Endothelial cell of umbilical vein (primary cell): ENCODE results near the gene FHIT. TPM values are rescaled to one million over a fixed set of nuclear protein-coding genes. Genes with fewer than 3 reads are reported as not detected.

Experiments used
- BruUV-seq: library from RNA; stranded (reverse); fragments of 400-500 nt; replicated peaks from 2 replicates; lab custom pipeline; 2021; lab: Mats Ljungman, UMichigan
- CTCF ChIA-PET: fragments of 300-600, 350-600 bp; sonication (Branson Sonifier 250); formaldehyde crosslinking; loops from one replicate; lab custom pipeline; 2021; ENCODE audit warnings: antibody characterized with exemption, inconsistent platforms; lab: Charles Lee
- POLR2A ChIA-PET: fragments of 300-600, 350-600 bp; sonication (Branson Sonifier 250); formaldehyde crosslinking; loops from one replicate; lab custom pipeline; 2021; ENCODE audit warnings: antibody characterized with exemption, inconsistent platforms; lab: Charles Lee
- DNase-seq: peaks from one replicate; pipeline ENCODE4 v3.0.0-alpha.2; 2011; ENCODE audit warnings: low read depth, low spot score
- FAIRE-seq: peaks from 2 replicates; lab custom pipeline; 2011; peaks lifted over from hg19 to GRCh38; lab: Jason Lieb, UNC
- H2AFZ ChIP-seq: 2 replicates; pipeline ENCODE4 v1.6.0; 2012; ENCODE audit warnings: low read depth, low read length, control low read depth, inconsistent platforms
- H3K27ac ChIP-seq: 2 replicates; pipeline ENCODE4 v1.5.1; 2011; ENCODE audit warnings: low read depth, mild to moderate bottlenecking, control low read depth, low read length, moderate library complexity; ENCODE audit not compliant: insufficient read depth
- H3K27me3 ChIP-seq, 2 experiments: 2 replicates each; pipeline versions ENCODE4 v1.6.0 to v1.6.1; 2011; ENCODE audit warnings: low read length in 2 of 2, mixed read lengths in 1 of 2; ENCODE audit not compliant: control insufficient read depth in 2 of 2, insufficient read depth in 2 of 2
- H3K36me3 ChIP-seq, 2 experiments: 2 replicates in 1 of 2; 3 replicates in 1 of 2; pipeline ENCODE4 v1.5.1; 2011; ENCODE audit warnings: low read length in 2 of 2, mild to moderate bottlenecking in 1 of 2, moderate library complexity in 1 of 2; ENCODE audit not compliant: control insufficient read depth in 2 of 2, insufficient read depth in 2 of 2; ENCODE audit errors: extremely low read depth in 1 of 2
- H3K4me1 ChIP-seq: 3 replicates; pipeline ENCODE4 v1.5.1; 2011; ENCODE audit warnings: mild to moderate bottlenecking, low read length; ENCODE audit not compliant: control insufficient read depth, insufficient read depth; ENCODE audit errors: extremely low read depth
- H3K4me2 ChIP-seq: 2 replicates; pipeline ENCODE4 v1.6.1; 2011; ENCODE audit warnings: low read length, control low read depth, mixed read lengths; ENCODE audit not compliant: insufficient read depth
- H3K4me3 ChIP-seq, 3 experiments: fragments of 200-600 bp in 1 of 3; sonication (generic), shearing (Covaris generic) in 1 of 3; replicated peaks in 1 of 3; 2 replicates each; pipeline ENCODE4 v1.5.1; 2011 to 2016; ENCODE audit warnings: control low read depth in 3 of 3, low read length in 3 of 3, mild to moderate bottlenecking in 2 of 3, inconsistent platforms in 1 of 3, low read depth in 1 of 3, moderate library complexity in 1 of 3; ENCODE audit not compliant: insufficient read depth in 1 of 3
- H3K79me2 ChIP-seq: 2 replicates; pipeline ENCODE4 v1.6.0; 2012; ENCODE audit warnings: low read length, inconsistent platforms; ENCODE audit not compliant: control insufficient read depth, insufficient read depth
- H3K9ac ChIP-seq: replicated peaks from 2 replicates; pipeline ENCODE3; 2011; ENCODE audit warnings: low read length, control low read depth; ENCODE audit not compliant: insufficient read depth; ENCODE audit errors: extremely low read depth
- H3K9me1 ChIP-seq: replicated peaks from 3 replicates; pipeline ENCODE4 v1.6.0; 2011; ENCODE audit warnings: mild to moderate bottlenecking, low read length; ENCODE audit not compliant: control insufficient read depth, insufficient read depth; ENCODE audit errors: extremely low read depth
- H3K9me3 ChIP-seq: replicated peaks from 2 replicates; pipeline ENCODE4 v1.5.1; 2012; ENCODE audit warnings: low read length, inconsistent platforms; ENCODE audit not compliant: control insufficient read depth, insufficient read depth
- H4K20me1 ChIP-seq: replicated peaks from 2 replicates; pipeline ENCODE3; 2011; ENCODE audit warnings: mild to moderate bottlenecking, low read length; ENCODE audit not compliant: control insufficient read depth, insufficient read depth; ENCODE audit errors: extremely low read depth
- EZH2 ChIP-seq: IDR thresholded peaks from 2 replicates; pipeline ENCODE4 v1.6.1; 2012; ENCODE audit warnings: borderline replicate concordance, low read depth, mild to moderate bottlenecking, moderate library complexity, low read length, inconsistent platforms; ENCODE audit not compliant: severe bottlenecking
- FOS ChIP-seq: IDR thresholded peaks from 2 replicates; pipeline ENCODE4 v1.6.1; 2011; ENCODE audit warnings: mild to moderate bottlenecking, low read length, moderate library complexity, borderline replicate concordance; ENCODE audit not compliant: insufficient read depth
- GATA2 ChIP-seq: IDR thresholded peaks from 2 replicates; pipeline ENCODE4 v1.7.0; 2011; ENCODE audit warnings: low read depth, mild to moderate bottlenecking, moderate library complexity, mixed read lengths, low read length; ENCODE audit not compliant: insufficient read length, insufficient read depth
- JUN ChIP-seq: IDR thresholded peaks from 2 replicates; pipeline ENCODE4 v1.6.1; 2011; ENCODE audit warnings: borderline replicate concordance, low read depth; ENCODE audit not compliant: insufficient read length, insufficient read depth
- MAX ChIP-seq: IDR thresholded peaks from 2 replicates; pipeline ENCODE4 v1.6.1; 2011; ENCODE audit not compliant: insufficient read depth, insufficient read length
- MYC ChIP-seq: IDR thresholded peaks from one replicate; pipeline ENCODE4 v1.6.1; 2011; ENCODE audit warnings: mild to moderate bottlenecking, low read depth, low read length
- POLR2A ChIP-seq: IDR thresholded peaks from 2 replicates; pipeline ENCODE4 v1.6.1; 2012; ENCODE audit warnings: low read depth, mild to moderate bottlenecking, control low read depth, low read length
- POLR2AphosphoS5 ChIP-seq: IDR thresholded peaks from 2 replicates; pipeline ENCODE4 v1.6.1; 2012; ENCODE audit warnings: low read depth, mild to moderate bottlenecking, control low read depth, low read length, moderate library complexity; ENCODE audit not compliant: insufficient read depth
- dilution Hi-C: fragments of 300-500 bp; cut with MboI; formaldehyde crosslinking; loops from one replicate; pipeline ENCODE4 v1.15.0; 2019; ENCODE audit warnings: low sequenced_read_pairs; ENCODE audit not compliant: extremely low pct_ligation_motif_present
- intact Hi-C: fragments of 100-400 bp; cut with micrococcal nuclease; formaldehyde crosslinking; loops from one replicate; pipeline ENCODE4 v1.10.0; 2022
- polyA plus RNA-seq, 4 experiments: library from polyadenylated mRNA; depleted of rRNA in 3 of 4; stranded (reverse) in 3 of 4; unstranded in 1 of 4; fragments of >200 nt; gene quantifications; 2 replicates each; pipeline versions ENCODE4 v1.2.1 to v1.2.3, GENCODE V29; 2011 to 2012; ENCODE audit warnings: missing spikeins in 1 of 4
- total RNA-seq: library from RNA; stranded (reverse); gene quantifications from 2 replicates; pipeline ENCODE4 v1.2.3, GENCODE V29; 2021
- TF ChIP-seq, protein P1 (sequence below), 2 donors: IDR thresholded peaks; 1 replicate in 1 of 2; 2 replicates in 1 of 2; pipeline ENCODE4 v1.5.1; 2011; ENCODE audit warnings: low read length in 2 of 2, mild to moderate bottlenecking in 2 of 2, moderate library complexity in 2 of 2, control low read depth in 1 of 2, inconsistent platforms in 1 of 2, low read depth in 1 of 2; ENCODE audit not compliant: insufficient read depth in 1 of 2; ENCODE audit errors: extremely low read depth in 1 of 2

The FHIT gene
- total and polyA plus RNA-seq, 2 donors (not counting 3 experiments of a cell fraction or from before 2014, with no cell fraction given) = 0.47 to 2.2 TPM

DNA sequence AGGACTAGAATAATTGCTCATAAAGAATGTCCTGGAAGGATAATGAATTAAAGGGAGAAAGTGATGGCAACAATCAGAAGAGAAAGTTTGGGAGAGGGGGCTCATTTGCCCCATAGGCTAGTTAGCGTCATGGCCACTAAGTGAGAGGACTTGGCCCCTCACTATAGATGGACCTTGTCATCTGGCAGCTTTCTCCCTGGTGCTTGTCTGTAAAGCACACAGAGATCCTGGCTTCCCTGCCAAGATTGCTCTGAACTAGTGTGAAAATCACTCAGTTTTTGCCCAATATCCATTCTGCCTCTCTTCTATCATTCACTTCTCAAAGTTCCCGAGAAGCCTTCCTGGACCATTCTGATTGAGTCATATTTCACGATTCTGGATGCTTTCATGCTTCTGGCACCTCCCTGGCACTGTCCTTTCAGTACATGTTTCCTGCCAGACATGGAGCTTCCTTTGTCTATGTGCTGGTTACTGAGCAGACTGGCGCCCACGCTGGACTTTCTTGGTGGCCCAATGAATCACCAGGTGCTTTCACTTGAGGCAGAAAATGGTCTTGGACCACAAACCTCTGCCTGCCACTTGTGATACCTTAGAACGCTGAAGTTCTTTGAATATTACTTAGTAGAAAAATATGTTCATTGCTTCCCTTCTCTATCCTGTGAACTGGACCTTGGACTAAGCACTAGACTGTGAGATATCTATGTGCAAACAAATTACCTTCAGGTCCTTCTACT is 1491.8 kb downstream of the FHIT start:
- POLR2A ChIA-PET = no interaction called here
- FAIRE-seq (no peak), DNase-seq (no peak)
- H3K9ac ChIP-seq = no peak overlapping the region
- no peaks in the 10 kb centered on the region for H3K9me3 ChIP-seq
- no peak overlapping the region for H3K4me3 ChIP-seq
- intact Hi-C loops (no loop called here), dilution Hi-C loops (no loop called here)
- no peaks in the 10 kb centered on the region for H3K27me3 ChIP-seq
- no peak for TF ChIP-seq FOS
- TF ChIP-seq POLR2A = no peak
- TF ChIP-seq, protein P1, sequence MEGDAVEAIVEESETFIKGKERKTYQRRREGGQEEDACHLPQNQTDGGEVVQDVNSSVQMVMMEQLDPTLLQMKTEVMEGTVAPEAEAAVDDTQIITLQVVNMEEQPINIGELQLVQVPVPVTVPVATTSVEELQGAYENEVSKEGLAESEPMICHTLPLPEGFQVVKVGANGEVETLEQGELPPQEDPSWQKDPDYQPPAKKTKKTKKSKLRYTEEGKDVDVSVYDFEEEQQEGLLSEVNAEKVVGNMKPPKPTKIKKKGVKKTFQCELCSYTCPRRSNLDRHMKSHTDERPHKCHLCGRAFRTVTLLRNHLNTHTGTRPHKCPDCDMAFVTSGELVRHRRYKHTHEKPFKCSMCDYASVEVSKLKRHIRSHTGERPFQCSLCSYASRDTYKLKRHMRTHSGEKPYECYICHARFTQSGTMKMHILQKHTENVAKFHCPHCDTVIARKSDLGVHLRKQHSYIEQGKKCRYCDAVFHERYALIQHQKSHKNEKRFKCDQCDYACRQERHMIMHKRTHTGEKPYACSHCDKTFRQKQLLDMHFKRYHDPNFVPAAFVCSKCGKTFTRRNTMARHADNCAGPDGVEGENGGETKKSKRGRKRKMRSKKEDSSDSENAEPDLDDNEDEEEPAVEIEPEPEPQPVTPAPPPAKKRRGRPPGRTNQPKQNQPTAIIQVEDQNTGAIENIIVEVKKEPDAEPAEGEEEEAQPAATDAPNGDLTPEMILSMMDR (IDR thresholded peaks at IDR 0.05; ENCODE audit: extremely low read depth in 1 of 2, insufficient read depth in 1 of 2, low read depth in 1 of 2, low read length in 2 of 2) = no peak
- no peak for TF ChIP-seq GATA2
- no peak for TF ChIP-seq MAX
- TF ChIP-seq POLR2AphosphoS5 = no peak
- TF ChIP-seq JUN = no peak
- no peak for TF ChIP-seq MYC
- TF ChIP-seq EZH2 = no peak
- no TSS peak for BruUV-seq
- H3K27ac ChIP-seq = no peak overlapping the region
- H2AFZ ChIP-seq = no peak overlapping the region
- no peaks in the 10 kb centered on the region for H4K20me1 ChIP-seq
- H3K4me2 ChIP-seq = no peak overlapping the region
- CTCF ChIA-PET = no interaction called here
- no peaks in the 10 kb centered on the region for H3K36me3 ChIP-seq
- H3K79me2 ChIP-seq = no peaks in the 10 kb centered on the region
- H3K9me1 ChIP-seq = no peaks in the 10 kb centered on the region
- no peaks in the 10 kb centered on the region for H3K4me1 ChIP-seq
